NT2/D1 (cell line): ENCODE results near the gene PAH.

Experiments used
- SUZ12 ChIP-seq: IDR thresholded peaks from 2 replicates; pipeline ENCODE4 v1.6.1; 2011; ENCODE audit not compliant: insufficient read length, insufficient read depth; ENCODE audit errors: extremely low read depth
- YY1 ChIP-seq: IDR thresholded peaks from 2 replicates; pipeline ENCODE4 v1.6.1; 2011; ENCODE audit not compliant: insufficient read length, insufficient read depth
- ZNF274 ChIP-seq: IDR thresholded peaks from 2 replicates; pipeline ENCODE4 v1.6.1; 2011; ENCODE audit warnings: mild to moderate bottlenecking, low read depth, low read length

- TF ChIP-seq ZNF274 (no peak), YY1 (no peak), SUZ12 (no peak)
Observed at GRCh38 chr12:102808412-102808811, 108.6 kb downstream of the PAH start.
